ENCODE measurements around the gene CAPN15.

Gene CAPN15

DNA sequence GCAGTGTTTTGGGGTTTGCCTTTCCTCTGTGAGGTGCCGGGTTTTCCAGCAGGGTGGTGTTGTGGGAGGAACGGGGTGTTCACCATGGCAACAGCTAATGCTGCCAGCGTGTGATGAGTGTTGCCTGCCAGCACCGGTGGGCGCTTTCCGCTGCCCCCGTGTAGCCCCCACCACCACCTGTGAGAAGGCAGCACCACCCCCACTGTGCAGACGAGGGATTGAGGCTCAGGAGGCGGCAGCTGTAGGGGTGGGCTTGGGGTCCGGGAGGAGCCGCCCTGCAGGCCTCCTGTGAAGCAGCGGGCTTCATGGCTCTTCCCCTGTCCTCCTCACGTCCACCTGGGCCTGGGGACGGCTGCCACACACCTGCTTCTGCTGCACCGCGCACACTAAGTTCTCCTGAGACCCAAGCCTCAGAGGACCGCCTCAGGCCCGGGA, 67.6 kb downstream of the CAPN15 start:
- TF ChIP-seq REST (IDR thresholded peaks at IDR 0.05; ENCODE audit: insufficient replicate concordance, low read depth) = no peak
- no peak for TF ChIP-seq SPI1 (IDR thresholded peaks at IDR 0.05; ENCODE audit: borderline replicate concordance, low read depth)
- TF ChIP-seq GABPA (IDR thresholded peaks at IDR 0.05; ENCODE audit: low read depth) = no peak
- no peak for TF ChIP-seq POLR2AphosphoS5 (IDR thresholded peaks at IDR 0.05; ENCODE audit: low read depth)
- no peak for TF ChIP-seq CTCF (IDR thresholded peaks at IDR 0.05; ENCODE audit: insufficient read depth, low read length)
- Histone ChIP-seq H3K27ac (replicated peaks) (no peak overlapping the region), H3K27me3 (ENCODE audit: insufficient read depth, poor library complexity, severe bottlenecking) (no peaks in the 10 kb centered on the region), H3K4me3 (replicated peaks; ENCODE audit: insufficient read depth, low read length) (no peak overlapping the region)
- no peak for DNase-seq (ENCODE audit: low read depth in 1 of 2, low spot score in 1 of 2)

DNA sequence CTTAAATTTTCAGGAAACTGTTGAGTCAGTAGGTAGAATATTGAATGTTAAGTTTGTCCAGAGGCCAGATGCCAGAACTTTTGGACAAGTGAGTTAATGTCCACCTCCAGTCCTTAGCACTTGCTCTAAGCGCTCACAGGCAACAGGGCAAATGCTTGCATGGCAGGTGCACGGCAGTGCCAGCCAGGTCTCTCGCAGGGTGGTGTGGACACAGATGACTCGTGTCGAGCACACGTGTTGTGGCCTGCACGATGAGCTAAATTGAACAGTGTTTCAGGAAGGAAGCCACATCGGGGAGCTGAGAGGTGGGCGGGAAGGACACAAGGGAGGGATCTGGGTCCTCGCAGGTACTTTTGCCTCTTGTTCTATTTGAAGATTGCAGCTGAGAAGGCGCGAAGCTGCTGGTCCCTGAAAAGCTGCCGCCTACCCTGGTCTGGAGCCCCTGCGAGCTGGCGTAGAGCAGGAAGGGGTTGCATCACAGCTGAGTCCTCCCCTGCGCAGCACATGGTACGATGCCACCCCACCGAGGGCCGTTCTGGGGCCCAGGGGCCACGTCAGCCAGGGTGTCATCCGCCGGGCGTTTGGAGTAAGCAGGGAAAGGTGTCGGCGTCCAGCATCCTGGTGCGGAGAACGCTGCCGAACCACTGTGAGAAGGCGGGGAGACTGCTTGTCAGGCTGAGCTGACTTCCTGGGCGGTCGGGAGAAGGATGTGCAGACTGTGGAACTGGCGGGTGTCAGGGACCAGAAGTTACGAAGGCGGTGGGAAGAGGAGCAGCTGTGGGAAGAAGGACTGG, 68.6 kb downstream of the CAPN15 start:
- peak overlapping the region; percentile 25 for H3K27ac ChIP-seq (replicated peaks)

More for the DNA sequence above, 68.6 kb downstream of the CAPN15 start:
- Histone ChIP-seq H3K4me3 (replicated peaks; ENCODE audit: insufficient read depth, low read length) (no peak overlapping the region), H3K27me3 (ENCODE audit: insufficient read depth, poor library complexity, severe bottlenecking) (no peaks in the 10 kb centered on the region)
- no peak for TF ChIP-seq REST (IDR thresholded peaks at IDR 0.05; ENCODE audit: insufficient replicate concordance, low read depth)
- no peak for TF ChIP-seq GABPA (IDR thresholded peaks at IDR 0.05; ENCODE audit: low read depth)
- TF ChIP-seq SPI1 (IDR thresholded peaks at IDR 0.05; ENCODE audit: borderline replicate concordance, low read depth) = no peak
- peak; percentile 22; the same call in 1 of the 2 replicates for TF ChIP-seq POLR2AphosphoS5 (IDR thresholded peaks at IDR 0.05; ENCODE audit: low read depth)
- TF ChIP-seq CTCF (IDR thresholded peaks at IDR 0.05; ENCODE audit: insufficient read depth, low read length) = no peak
- DNase-seq (ENCODE audit: low read depth in 1 of 2, low spot score in 1 of 2) = peak in 1 of 2 experiments; percentile 45

All from HL-60 (cell line).